Mammary epithelial cell (primary cell): ENCODE results near the gene ULK4.

Experiments used
- EZH2 ChIP-seq: IDR thresholded peaks from 2 replicates; pipeline ENCODE4 v1.6.1; 2012; ENCODE audit warnings: low read length, inconsistent platforms, borderline replicate concordance
- TF ChIP-seq, protein P1 (sequence below), 2 donors: IDR thresholded peaks in 1 of 2; conservative IDR thresholded peaks in 1 of 2; 2 replicates each; pipeline ENCODE4 v1.5.1; 2011 to 2012; ENCODE audit warnings: inconsistent platforms in 2 of 2, low read length in 2 of 2, mild to moderate bottlenecking in 2 of 2, control low read depth in 1 of 2, low read depth in 1 of 2; ENCODE audit not compliant: insufficient read depth in 1 of 2; ENCODE audit errors: extremely low read depth in 1 of 2

DNA sequence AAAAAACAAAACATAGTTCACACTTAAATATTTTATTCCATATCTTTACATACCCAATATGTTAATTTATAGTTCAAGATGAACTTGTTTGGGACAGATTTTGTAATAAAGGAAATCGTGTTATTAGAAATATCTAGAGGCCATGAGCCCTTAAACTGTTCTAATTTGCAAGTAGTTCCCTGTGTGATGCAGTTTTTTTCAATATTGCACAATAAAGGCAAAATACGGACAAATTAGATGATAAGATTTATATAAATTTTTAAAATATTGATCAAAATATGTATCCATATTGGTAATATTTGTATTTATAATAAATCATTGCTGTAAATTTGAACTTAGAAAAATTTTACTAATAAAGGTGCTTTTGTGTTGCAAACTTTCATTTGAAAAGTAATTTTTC is 738.8 kb downstream of the ULK4 start:
- TF ChIP-seq, protein P1, sequence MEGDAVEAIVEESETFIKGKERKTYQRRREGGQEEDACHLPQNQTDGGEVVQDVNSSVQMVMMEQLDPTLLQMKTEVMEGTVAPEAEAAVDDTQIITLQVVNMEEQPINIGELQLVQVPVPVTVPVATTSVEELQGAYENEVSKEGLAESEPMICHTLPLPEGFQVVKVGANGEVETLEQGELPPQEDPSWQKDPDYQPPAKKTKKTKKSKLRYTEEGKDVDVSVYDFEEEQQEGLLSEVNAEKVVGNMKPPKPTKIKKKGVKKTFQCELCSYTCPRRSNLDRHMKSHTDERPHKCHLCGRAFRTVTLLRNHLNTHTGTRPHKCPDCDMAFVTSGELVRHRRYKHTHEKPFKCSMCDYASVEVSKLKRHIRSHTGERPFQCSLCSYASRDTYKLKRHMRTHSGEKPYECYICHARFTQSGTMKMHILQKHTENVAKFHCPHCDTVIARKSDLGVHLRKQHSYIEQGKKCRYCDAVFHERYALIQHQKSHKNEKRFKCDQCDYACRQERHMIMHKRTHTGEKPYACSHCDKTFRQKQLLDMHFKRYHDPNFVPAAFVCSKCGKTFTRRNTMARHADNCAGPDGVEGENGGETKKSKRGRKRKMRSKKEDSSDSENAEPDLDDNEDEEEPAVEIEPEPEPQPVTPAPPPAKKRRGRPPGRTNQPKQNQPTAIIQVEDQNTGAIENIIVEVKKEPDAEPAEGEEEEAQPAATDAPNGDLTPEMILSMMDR (conservative IDR thresholded peaks at IDR 0.05 in 1 of 2, IDR thresholded peaks at IDR 0.05 in 1 of 2; ENCODE audit: extremely low read depth in 1 of 2, insufficient read depth in 1 of 2, low read depth in 1 of 2, low read length in 2 of 2) = no peak
- TF ChIP-seq EZH2 = no peak
